Parathyroid adenoma (tissue), 2 donors: ENCODE results near the gene DPAGT1.

Experiments
- H2AFZ ChIP-seq: fragments of 300-600 bp; sonication (generic); one replicate; pipeline ENCODE4 v1.7.0; 2017; ENCODE audit warnings: antibody characterized with exemption, mild to moderate bottlenecking
- H3K27ac ChIP-seq: fragments of 300-600 bp; sonication (generic); one replicate; pipeline ENCODE4 v1.7.0; 2017
- H3K27me3 ChIP-seq: fragments of 300-600 bp; sonication (generic); one replicate; pipeline ENCODE4 v1.7.0; 2017; ENCODE audit warnings: low read length; ENCODE audit not compliant: control insufficient read depth, insufficient read depth
- H3K36me3 ChIP-seq: fragments of 300-600 bp; sonication (generic); one replicate; pipeline ENCODE4 v1.7.0; 2017; ENCODE audit warnings: low read length; ENCODE audit not compliant: control insufficient read depth, insufficient read depth
- H3K4me1 ChIP-seq: fragments of 300-600 bp; sonication (generic); one replicate; pipeline ENCODE4 v1.7.0; 2017; ENCODE audit warnings: control low read depth
- H3K4me2 ChIP-seq: fragments of 300-600 bp; sonication (generic); one replicate; pipeline ENCODE4 v1.7.0; 2017; ENCODE audit warnings: low read length
- H3K4me3 ChIP-seq: fragments of 300-600 bp; sonication (generic); one replicate; pipeline ENCODE4 v1.7.0; 2017; ENCODE audit warnings: low read depth, low read length
- H3K79me2 ChIP-seq: fragments of 300-600 bp; sonication (generic); one replicate; pipeline ENCODE4 v1.7.0; 2017; ENCODE audit warnings: control low read depth
- H3K9ac ChIP-seq: fragments of 300-600 bp; sonication (generic); one replicate; pipeline ENCODE4 v1.7.0; 2017; ENCODE audit warnings: mild to moderate bottlenecking
- H3K9me3 ChIP-seq: fragments of 300-600 bp; sonication (generic); one replicate; pipeline ENCODE4 v1.7.0; 2017; ENCODE audit warnings: low read length; ENCODE audit not compliant: control insufficient read depth
- TF ChIP-seq, protein P1 (sequence below): fragments of 300-600 bp; sonication (generic); IDR thresholded peaks from one replicate; pipeline ENCODE4 v1.7.0; 2017; ENCODE audit warnings: antibody characterized with exemption, mild to moderate bottlenecking
- donor health status: primary hyperparathyroidism.

The DPAGT1 gene

DNA sequence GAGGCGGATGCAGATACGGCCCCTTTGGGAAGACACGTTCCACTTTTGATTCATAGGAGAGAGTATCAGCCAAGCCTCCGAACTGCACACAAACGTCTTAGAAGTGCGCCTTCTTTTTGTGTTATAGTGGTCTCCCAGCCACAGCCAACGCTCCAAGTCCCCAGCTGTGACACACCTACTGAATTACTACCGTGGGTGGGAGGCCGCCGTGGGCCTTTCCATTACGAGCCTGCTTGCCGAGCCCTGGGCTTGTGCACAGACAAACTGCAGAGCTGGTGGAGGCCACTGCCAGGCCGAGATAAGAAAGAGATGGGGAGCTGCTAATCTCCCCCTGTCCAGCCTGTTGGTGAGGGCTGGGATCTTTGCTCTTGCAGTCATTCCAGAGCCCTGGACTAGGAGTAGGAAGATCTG, 16.2 kb downstream of the DPAGT1 start:
- Histone ChIP-seq H3K27me3 (no peaks in the 10 kb centered on the region), H3K4me1 (peaks cover 7% of the 10 kb centered on the region), H3K27ac (peak overlapping the region; percentile 78), H3K4me3 (peak overlapping the region; percentile 90), H3K36me3 (no peaks in the 10 kb centered on the region), H3K9ac (no peak overlapping the region), H3K79me2 (no peaks in the 10 kb centered on the region), H3K4me2 (peak overlapping the region; percentile 75), H2AFZ (peak overlapping the region; percentile 95), H3K9me3 (no peaks in the 10 kb centered on the region)
- TF ChIP-seq, protein P1, sequence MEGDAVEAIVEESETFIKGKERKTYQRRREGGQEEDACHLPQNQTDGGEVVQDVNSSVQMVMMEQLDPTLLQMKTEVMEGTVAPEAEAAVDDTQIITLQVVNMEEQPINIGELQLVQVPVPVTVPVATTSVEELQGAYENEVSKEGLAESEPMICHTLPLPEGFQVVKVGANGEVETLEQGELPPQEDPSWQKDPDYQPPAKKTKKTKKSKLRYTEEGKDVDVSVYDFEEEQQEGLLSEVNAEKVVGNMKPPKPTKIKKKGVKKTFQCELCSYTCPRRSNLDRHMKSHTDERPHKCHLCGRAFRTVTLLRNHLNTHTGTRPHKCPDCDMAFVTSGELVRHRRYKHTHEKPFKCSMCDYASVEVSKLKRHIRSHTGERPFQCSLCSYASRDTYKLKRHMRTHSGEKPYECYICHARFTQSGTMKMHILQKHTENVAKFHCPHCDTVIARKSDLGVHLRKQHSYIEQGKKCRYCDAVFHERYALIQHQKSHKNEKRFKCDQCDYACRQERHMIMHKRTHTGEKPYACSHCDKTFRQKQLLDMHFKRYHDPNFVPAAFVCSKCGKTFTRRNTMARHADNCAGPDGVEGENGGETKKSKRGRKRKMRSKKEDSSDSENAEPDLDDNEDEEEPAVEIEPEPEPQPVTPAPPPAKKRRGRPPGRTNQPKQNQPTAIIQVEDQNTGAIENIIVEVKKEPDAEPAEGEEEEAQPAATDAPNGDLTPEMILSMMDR = no peak

DNA sequence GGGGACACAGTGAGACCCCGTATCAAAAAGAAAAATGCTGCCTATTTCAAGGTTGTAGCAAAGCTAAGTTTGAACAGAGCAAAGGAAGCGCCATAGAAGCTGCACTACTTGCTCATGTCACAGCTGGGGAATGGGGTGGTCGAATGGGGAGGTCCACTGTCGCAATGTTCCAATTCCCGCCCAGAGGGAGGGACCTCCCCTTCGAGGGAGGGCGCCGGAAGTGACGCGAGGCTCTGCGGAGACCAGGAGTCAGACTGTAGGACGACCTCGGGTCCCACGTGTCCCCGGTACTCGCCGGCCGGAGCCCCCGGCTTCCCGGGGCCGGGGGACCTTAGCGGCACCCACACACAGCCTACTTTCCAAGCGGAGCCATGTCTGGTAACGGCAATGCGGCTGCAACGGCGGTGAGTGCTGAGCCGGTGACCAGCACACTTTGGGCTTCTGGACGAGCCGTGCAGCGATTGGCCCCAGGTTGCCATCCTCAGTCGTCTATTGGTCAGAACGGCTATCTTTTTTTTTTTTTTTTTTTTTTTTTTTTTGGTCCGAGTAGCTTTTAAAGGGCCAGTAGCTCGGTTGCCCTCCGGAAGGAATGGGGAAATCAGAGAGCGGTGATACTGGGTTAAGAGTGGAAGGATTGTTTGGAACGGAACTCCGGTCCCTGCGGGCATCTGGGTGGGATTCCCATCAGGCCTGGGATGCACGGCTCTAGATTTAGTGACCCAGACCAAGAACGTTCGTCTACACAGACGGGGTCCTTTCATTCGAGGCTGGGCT, 16.8 kb downstream of the DPAGT1 start, which contains the start of gene HMBS:
TSS of gene HMBS (plus strand) at position 219 of the 774 bp plus-strand sequence. CDS start at position 372, 153 bp downstream.
- Histone ChIP-seq H3K79me2 (no peaks in the 10 kb centered on the region), H3K9me3 (no peaks in the 10 kb centered on the region), H3K27ac (peak within 1 kb of the TSS; percentile 78), H3K4me3 (peak within 1 kb of the TSS; percentile 90), H2AFZ (peak within 1 kb of the TSS; percentile 95), H3K27me3 (no peaks in the 10 kb centered on the region), H3K4me2 (peak within 1 kb of the TSS; percentile 75), H3K9ac (no peak within 1 kb of the TSS), H3K36me3 (no peaks in the 10 kb centered on the region), H3K4me1 (peaks cover 7% of the 10 kb centered on the region)
- TF ChIP-seq, protein P1 = no peak

DNA sequence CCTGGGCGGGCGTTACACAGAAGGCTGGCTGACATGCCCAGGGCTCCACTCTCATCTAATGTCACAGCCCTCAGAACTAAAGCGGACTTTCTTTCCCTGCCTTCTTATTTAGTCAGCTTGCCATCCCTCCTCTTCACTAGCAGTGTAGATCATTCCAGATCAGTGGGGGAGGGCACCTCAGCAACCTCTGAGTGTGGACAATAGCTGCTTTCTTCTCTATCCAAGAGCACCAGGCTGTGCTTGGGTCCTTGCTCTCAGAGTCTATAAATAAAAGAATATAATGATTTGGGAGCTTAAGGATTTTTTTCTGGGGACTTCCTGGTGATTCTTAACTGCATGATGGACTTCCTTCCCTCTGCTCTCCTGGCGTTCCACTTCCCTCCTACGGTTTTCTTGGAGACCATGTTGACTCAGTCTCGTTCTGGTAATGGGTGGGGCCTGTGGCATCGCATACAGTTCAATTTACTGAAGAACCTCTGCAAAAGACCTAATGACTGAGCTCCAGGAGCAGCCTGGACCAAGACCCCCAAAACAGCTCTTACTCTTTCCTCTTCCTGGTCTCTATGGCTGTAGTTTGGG, 19.9 kb downstream of the DPAGT1 start:
- Histone ChIP-seq H3K4me1 (peaks cover 7% of the 10 kb centered on the region), H3K9ac (no peak overlapping the region), H3K4me3 (no peak overlapping the region), H3K36me3 (no peaks in the 10 kb centered on the region), H3K9me3 (no peaks in the 10 kb centered on the region), H3K79me2 (no peaks in the 10 kb centered on the region), H3K27me3 (no peaks in the 10 kb centered on the region), H3K4me2 (no peak overlapping the region), H2AFZ (no peak overlapping the region), H3K27ac (no peak overlapping the region)
- TF ChIP-seq, protein P1 = no peak

DNA sequence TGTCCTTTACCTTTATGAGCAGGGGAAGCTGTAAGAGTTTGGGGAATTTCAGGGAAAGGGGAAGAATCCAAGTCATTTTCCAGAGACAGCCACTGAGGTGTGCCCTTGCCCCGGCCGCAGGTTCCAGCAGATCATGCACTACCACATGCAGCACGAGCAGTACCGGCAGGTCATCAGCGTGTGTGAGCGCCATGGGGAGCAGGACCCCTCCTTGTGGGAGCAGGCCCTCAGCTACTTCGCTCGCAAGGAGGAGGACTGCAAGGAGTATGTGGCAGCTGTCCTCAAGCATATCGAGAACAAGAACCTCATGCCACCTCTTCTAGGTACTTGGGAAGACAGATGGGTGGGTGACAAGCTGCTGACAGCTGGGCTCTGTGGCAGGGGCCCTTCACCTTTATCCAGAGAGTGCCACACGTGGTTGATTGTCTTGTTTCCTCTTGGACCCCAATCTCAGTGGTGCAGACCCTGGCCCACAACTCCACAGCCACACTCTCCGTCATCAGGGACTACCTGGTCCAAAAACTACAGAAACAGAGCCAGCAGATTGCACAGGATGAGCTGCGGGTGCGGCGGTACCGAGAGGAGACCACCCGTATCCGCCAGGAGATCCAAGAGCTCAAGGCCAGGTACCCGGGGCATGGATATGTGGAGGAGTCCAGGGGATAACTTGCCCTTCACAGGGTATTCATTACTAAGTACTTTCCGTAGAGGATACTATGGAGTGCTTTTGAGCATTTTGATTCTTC, 22.8 kb downstream of the DPAGT1 start:
- no peaks in the 10 kb centered on the region for H3K4me1 ChIP-seq
- H3K79me2 ChIP-seq = no peaks in the 10 kb centered on the region
- no peak overlapping the region for H3K9ac ChIP-seq
- H3K4me3 ChIP-seq = no peak overlapping the region
- no peak overlapping the region for H3K4me2 ChIP-seq
- TF ChIP-seq, protein P1 = no peak
- H3K27ac ChIP-seq = no peak overlapping the region
- H3K36me3 ChIP-seq = no peaks in the 10 kb centered on the region
- H2AFZ ChIP-seq = no peak overlapping the region
- no peaks in the 10 kb centered on the region for H3K27me3 ChIP-seq
- no peaks in the 10 kb centered on the region for H3K9me3 ChIP-seq
